COLO829 (cell line): ENCODE data around the gene COX4I2.

Experiments used
- DNase-seq: peaks from one replicate; pipeline ENCODE4 v3.0.0; 2012; ENCODE audit warnings: low spot score

COX4I2 gene

DNA sequence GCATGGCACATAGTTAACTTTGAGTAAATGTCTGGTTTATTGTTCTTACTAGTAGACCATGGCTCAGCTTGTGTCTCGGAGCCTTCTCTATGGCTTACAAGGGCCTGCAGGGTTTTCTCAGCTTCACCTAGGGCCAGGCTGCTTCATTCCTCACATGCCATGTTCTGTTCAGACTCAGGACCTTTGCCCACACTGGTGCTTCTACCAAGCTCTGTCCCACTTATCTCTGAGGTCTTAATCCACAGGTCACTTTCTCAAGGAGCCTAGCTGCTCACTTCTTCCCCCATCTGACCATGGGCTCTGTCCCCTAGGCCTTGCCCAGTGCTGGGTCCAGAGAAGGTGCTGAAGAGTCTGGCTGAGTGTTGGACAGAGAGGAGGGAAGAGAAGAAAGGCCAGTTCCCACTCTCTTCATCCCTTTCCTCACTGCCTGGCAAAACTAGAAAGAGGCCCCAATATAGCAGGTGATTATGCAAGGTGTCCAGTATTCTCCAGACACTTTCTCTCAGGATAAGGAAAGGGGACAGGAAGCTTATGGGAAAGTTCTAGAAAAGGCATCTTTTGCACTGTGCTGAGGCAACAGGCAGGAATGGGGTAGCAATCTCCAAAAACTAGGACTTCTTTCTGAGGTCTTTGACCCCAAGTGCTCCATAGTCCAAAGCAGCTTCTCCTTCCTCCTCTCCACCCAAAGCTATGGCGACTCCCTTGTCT lies 40.0 kb downstream of the COX4I2 start:
- no peak for DNase-seq

DNA sequence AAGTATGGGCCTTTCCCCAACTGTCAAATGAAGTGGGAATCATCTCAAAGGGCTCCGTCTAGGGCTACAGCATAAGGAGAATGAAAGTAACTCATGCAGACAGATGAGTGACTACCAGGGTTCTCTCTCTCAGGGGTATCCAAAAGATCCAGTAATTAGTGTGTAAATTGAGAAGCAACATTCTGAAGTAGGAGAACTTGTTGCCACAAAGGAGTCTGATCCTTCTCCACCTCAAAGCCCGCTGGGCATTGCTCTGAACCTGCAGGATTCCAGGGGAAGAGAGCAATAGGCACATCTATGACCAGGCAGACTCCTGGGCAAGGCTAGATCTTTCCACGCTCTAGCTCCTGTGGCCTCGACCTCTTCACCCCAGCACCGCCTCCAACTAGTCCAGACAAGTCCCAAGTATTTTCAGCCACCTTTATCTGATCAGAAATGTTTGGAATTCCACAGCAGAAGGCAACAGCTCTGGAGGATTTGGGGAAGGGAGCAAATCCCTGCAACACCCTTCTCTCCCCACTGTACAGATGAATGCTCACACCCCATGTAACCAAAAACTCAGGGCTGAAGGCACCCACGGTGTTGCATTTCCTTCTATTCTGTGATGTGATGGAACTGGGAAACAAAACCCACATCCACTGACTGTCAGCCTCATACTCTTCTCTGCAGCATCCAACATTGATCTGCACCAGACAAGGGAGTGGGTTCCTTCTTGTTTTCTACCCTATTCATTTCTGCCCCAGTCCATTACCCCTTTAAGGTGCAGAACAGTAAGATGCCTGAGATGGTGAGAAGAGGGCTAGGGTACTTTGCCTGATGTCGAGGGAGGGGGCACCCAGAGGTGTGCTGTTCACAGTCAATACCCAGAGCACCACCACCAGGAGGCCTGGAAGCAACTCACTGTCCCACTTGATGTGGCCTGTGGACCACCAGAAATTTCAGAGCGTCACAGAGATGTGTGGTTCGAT lies 41.0 kb downstream of the COX4I2 start:
- DNase-seq: no peak

DNA sequence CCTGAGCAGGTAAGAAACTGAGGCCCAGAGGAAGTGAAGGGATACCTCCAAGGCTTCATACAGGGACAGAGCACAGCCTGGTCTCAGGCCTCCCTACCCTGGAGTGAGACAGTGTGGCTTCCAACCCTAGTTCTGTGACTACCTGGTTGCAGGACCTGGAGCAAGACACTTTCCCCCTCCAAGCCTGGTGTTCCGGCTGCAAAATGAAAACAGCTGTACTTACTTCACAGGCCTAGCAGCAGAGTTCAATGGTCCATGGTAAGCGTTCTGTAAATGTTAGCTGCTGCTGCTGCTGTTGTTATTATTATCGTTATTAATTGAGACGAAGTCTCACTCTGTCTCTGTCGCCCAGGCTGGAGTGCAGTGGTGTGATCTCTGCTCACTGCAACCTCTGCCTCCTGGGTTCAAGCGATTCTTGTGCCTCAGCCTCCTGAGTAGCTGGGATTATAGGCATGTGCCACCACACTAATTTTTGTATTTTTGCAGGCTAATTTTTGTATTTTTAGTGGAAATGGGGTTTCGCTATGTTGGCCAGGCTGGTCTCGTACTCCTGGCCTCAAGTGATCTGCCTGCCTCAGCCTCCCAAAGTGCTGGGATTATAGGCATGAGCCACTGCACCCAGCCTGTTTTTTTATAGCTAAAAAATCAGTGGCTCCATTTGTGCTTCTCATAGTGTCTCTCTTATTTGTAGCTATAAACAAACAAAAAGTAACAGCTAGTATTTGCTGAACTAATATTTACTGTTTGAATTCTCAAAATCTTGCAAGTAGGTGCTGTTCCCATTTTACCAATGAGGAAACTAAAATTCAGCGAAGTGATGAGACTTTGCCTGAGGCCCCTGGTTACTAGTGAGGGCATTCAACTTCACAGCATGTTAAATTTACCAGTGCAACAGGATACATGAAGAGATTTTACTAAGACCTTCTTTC lies 41.9 kb downstream of the COX4I2 start:
- no peak for DNase-seq

DNA sequence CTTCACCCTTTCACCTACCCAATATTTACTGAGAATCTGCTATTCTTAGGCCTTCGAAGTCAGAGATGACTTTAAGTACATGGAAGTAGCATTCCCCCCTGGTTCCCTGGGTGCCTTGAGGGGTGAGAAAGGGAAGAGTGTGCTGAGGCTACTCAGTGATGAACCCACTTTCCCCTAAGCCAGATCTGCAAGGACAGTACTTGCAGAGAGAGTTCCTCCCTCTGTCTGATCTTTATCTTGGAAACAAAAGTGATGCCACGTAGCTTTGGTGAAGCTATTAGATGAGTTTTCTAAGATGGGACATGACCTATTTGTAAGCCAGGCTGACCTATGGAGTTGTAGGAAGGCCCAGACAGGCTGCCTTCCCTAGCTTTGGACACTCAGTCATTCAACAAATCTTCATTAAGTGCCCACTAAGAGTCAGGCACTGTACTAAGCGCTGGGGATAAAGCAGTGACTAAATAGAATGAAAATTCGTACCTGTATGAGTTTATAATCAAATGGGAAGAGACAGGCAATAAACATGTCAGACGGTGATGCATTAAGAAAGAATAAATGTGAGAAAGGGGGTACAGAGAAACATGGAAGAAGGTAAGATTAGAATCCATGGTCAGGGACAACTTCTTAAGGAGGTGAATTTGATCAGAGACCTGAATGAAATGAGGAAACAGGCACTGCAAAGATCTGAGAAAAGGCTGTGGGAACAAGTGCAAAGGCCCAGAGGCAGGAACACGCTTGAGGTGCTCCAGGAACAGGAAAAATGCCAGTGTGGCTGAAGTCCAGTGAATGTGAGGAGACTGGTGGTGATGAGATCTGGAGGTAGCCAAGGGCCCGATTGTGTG lies 42.8 kb downstream of the COX4I2 start:
- DNase-seq: no peak

DNA sequence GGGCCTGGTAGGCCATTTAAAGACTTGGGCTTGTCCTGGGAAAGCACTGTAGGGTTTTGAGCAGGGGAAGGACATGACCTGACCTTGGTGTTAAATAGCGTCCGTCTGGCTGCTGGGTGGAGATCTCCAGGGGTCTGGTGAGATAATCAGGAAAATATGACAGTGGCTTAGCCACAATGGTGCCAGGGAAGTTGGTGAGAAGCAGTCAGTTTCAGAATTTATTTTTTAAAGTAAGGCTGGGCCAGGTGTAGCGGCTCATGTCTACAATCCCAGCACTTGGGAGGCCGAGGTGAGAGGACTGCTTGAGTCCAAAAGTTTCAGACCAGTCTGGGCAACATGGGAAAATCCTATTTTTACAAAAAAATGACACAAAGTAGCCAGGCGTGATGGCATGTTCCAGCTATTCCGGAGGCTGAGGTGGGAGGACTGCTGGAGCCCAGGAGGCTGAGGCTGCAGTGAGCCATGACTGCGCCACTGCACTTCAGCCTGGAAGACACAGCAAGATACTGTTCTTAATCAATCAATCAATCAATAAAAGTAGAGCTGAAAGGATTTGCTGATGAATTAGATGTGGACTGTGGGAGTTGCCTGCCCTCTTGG lies 43.5 kb downstream of the COX4I2 start:
- DNase-seq: no peak

DNA sequence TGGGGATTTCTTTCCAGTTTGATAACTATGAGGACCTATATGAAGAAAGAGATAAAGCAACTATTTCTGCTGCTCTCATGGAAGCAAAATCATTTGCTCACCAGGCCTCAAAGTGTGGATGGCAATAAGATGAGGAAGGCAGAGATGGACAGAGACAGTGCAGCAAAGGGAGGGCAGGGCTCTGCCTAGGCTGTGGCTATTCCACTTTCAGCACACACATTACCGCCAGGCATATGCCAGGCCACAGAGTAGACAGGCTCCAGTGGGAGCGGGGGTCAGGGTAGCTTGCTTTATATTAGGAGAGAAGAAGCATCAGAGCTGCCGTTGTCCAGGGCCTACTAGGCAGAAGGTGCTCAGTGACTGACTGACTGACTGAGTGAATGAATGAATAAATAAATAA lies 44.1 kb downstream of the COX4I2 start:
- no peak for DNase-seq

DNA sequence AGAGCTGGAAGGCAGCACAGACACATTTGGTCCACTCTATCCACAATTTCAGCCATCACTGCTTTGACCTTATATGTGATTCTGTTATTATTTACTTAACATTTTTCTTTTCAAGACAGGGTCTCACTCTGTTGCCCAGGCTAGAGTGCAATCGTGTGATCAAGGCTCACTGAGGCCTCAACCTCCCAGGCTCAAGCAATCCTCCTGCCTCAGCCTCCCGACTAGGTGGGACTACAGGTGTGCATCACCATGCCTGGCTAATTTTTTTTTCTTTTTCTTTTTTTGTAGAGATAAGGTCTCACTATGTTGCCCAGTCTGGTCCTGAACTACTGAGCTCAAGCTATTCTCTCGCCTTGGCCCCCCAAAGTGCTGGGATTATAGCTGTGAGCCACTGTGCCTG lies 44.6 kb downstream of the COX4I2 start:
- DNase-seq: no peak

DNA sequence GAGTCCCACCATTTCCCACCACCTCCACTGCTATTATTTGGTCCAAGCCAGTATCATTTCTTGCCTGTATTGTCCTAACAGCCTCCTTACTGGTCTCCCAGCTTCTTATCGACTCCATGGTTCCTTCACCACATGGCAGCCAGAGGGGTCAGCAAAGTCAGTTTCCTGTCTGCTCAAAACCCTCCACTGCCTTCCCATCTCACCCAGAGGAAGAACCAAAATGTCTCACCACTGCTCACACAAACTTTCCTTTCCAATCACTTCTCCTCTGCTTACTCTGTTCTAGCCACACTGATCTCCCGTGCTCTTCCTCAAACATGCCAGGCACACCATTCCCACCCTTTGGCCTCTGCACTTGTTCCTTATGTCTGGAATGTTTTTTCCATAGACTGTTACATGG lies 45.2 kb downstream of the COX4I2 start:
- no peak for DNase-seq

DNA sequence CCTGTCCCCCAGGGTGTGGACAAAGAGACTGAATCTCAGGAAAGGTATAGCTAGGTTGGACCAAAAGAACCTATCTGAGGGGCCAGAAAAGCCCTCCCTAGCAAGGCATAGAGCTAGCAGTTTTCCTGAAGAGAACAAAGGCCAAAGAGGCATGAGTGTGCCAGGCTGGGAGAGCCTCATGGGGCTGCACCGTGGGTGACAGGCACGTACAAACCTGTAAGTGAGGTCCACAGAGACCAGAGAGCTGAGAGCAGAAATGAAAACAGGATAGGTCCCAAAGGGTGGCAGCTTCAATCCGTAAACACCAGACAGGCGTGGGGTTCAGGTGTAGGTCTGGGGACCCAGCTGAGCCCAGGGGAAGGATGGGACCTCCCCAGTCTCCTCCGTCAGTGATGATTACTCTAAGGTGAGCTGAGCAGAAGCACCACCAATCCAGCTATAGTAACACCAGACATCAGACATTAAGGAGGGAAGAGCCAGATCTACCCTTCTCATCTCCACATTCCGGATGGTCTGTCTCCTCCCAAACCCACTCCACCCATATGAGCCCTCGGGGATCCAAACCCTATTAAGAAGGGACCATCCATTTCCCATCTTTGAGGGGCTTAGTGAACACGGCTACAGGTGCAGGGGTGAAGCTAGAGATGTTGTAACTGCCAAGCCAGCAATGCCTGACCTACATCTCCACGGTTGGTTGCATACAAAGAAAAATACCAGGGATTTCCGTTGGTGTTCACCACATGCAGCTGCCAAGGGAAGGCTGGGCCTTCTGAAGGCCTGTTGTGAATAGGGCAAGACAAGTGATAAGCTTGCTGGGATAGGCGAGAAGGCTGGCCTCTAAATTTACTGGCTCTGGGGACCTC lies 46.7 kb downstream of the COX4I2 start:
- no peak for DNase-seq

DNA sequence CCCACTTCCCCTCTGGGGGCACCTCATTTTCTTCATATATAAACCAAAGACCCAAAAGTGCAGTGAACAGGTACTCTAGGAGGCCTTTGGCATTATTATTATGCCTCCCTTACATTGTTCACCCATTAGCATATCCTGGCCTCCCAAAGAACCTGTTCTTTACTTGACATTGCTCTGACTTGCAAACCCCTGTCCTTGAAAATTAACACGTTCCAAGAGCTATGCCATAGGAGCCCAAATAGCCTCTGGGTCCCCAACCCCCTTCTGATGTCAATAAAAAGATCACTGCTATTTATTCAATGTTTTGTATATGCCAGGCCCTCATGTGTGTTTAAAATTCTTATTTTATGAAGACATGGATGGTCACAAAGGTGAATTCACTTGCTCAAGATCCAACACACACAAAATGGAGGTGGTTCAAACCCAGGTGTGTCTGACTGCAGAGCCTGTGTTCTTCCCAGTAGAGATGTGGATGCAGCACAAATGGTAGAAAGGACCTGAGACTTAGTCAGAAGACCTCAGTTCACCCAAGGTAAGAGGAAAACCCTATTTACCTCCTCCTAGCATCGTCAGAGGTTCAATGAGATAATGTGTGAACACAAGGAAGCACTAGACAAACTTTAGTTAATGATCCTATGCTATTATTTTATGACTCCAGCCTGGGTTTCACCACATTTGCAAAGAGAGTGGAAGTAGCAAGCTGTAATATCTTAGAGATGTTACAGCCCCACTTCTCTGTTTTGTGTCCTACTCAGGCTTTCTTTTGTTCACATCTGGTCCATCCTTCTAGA lies 48.3 kb downstream of the COX4I2 start:
- DNase-seq: no peak

DNA sequence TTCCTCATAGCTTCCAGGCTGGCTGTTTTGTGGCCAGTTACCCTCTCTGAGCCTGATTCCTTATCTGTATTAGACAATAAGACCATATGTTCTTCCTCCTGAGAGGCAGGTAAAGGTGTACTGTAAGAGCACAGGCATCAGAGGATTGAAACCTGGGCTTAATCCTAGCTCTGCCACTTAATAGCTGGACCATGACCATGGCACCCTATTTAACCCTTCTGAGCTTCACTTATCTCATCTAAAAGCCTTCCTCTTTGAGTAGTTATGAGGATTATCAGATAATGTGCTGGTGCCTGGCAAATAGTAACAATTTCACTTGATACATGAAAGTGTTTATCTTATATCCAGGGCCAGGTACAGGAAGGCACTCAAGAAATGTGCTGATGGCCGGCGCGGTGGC lies 50.1 kb downstream of the COX4I2 start:
- DNase-seq: no peak

DNA sequence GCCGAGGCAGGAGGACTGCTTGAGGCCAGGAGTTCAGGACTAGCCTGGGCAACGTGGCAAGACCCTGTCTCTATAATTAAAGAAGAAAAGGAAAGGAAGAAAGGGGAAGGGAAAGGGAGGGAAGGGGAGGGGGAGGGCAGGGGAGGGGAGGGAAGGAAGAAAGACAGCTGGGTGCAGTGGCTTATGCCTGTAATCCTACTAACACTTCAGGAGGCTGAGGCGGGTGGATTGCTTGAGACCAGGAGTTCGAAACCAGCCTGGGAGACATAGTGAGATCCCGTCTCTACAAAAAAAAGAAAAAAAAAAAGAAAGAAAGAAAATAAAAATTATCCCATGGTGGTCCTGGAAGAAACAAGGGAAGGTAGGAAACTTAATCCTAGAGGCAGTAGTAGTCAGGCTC lies 51.4 kb downstream of the COX4I2 start:
- no peak for DNase-seq

DNA sequence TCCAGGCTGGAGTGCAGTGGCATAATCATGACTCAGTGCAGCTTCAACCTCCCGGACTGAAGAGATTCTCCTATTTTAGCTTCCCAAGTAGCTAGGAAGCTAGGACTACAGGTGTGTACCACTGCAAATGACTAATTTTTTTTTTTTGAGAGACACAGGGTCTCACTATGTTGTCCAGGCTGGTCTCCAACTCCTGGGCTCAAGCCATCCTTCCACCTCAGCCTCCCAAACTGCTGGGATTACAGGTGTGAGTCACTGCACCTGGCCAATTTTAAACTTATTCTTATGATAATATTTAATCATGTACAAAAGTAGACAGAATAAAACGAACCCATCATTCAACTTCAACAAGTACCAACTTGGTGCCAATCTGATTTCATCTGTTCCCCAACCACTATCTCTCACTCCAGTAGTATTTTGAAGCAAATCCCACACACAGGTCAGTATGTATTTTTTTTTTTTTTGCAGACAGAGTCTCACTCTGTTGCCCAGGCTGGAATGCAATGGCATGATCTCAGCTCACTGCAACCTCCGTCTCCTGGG lies 52.5 kb downstream of the COX4I2 start:
- no peak for DNase-seq

DNA sequence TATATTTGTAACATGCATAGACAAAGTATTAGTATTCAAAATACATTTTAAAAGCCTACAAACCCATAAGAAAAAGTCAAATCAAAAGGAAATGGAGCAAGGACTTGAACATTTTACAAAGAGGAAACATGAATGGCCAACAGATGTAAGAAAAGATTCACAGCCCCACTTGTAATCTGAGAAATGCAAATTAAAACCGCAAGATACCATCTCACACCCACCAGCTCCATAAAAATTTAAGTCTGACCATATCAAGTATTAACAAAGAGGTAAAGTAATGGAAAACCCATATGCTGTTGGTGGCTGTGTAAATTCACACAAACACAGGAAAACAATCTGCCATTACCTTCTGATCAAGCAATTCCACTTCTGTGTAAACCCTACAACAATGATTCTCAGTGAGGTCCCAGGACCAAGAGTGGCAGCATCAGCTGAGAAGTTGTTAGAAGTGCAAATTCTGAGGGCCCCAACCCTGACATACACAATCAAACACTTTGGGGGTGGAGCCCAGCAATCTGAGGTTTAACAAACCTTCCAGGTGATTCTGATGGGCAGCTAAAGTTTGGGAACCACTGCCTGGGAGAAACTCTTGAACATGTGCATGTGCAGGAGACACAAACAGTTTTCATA lies 54.0 kb downstream of the COX4I2 start:
- no peak for DNase-seq

DNA sequence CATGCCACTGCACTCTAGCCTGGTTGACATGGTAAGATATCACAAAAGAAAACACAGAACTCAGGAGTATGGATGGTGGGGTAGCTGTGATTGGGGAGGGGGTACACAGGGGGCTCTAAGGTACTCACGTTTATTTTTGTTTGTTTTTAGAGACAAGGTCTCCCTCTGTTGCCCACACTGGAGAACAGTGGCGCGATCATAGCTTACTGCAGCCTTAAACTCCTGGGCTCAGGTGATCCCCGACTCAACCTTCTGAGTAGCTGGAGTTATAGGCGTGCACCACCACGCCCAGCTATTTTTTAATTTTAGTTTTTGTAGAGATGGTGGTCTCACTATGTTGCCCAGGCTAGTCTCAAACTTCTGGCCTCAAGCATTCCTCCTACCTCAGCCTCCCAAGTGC lies 55.7 kb downstream of the COX4I2 start:
- no peak for DNase-seq

DNA sequence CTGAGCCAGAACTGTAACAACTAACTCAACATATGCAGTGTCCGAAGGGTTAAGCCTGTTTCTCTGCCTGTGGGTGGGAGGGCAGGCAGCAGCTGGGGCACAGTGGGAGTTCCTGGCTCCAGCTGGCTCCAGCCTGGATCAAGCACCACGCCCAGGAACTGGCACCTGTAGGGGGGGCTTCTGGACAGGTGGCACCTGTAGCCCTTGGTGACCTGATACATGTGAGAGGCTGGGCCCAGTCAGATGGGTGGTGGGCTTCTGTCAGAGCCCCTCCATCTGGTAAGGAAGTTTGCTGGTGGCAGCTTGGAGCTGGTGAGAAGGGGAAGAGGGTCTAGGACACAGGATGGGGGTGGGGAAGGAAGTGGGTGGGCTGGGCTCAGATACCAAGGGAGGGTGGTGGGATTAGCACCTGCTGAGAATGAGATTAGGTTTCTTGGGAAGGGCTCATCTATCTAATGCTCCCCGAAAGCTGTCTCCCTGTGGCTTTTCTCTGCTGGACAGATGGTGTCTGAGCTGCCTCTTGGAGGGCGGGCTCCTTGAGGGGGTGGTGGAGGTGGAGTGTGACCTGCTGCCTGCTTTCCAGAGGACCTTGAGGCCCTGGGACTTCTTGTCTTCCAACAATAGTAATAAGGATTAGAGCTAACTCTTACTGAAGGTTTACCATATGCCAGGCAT lies 56.4 kb downstream of the COX4I2 start:
- no peak for DNase-seq
